SK-N-SH (cell line): Measurements from ENCODE around the gene ARFGEF2. TPM values are rescaled to one million over a fixed set of nuclear protein-coding genes. Genes with fewer than 3 reads are reported as not detected.

Experiments used
- CTCF ChIA-PET: fragments of 300-600, 350-600 bp; formaldehyde crosslinking; extraction: SDS; loops from one replicate; lab custom pipeline; 2021; lab: Yijun Ruan, JAX
- POLR2A ChIA-PET: fragments of 350-600 bp; sonication (Branson Sonifier 250); formaldehyde crosslinking; extraction: SDS; loops from one replicate; lab custom pipeline; 2020; ENCODE audit warnings: antibody characterized with exemption, inconsistent platforms; lab: Yijun Ruan, JAX
- DNase-seq: peaks from one replicate; pipeline ENCODE4 v3.0.0; 2012
- H2AFZ ChIP-seq: fragments of 200-600 bp; sonication (generic); 2 replicates; pipeline ENCODE4 v1.8.1; 2016; ENCODE audit warnings: antibody characterized with exemption, mild to moderate bottlenecking, low read depth
- H3F3A ChIP-seq: fragments of 200-600 bp; sonication (generic); replicated peaks from 2 replicates; pipeline ENCODE3; 2016; ENCODE audit warnings: antibody characterized with exemption, mild to moderate bottlenecking; ENCODE audit not compliant: insufficient read depth
- H3K27ac ChIP-seq, 2 experiments: fragments of 200-500 bp in 1 of 2; fragments of 200-600 bp in 1 of 2; sonication (Bioruptor generic) in 1 of 2; sonication (generic), shearing (Covaris generic) in 1 of 2; 2 replicates each; pipeline versions ENCODE4 v1.5.1 to v1.6.1; 2014 to 2016; ENCODE audit warnings: low read depth in 2 of 2, inconsistent platforms in 1 of 2, low read length in 1 of 2, mild to moderate bottlenecking in 1 of 2, mixed read lengths in 1 of 2
- H3K27me3 ChIP-seq: fragments of 200-600 bp; sonication (generic), shearing (Covaris generic); 2 replicates; pipeline ENCODE4 v1.6.1; 2016; ENCODE audit warnings: mixed run types; ENCODE audit not compliant: insufficient read depth
- H3K36me3 ChIP-seq, 2 experiments: fragments of 200-500 bp in 1 of 2; fragments of 200-600 bp in 1 of 2; sonication (Bioruptor generic) in 1 of 2; sonication (generic) in 1 of 2; replicated peaks in 1 of 2; 2 replicates each; pipeline versions ENCODE3 to v1.5.1; 2014 to 2016; ENCODE audit warnings: low read length in 1 of 2, mild to moderate bottlenecking in 1 of 2; ENCODE audit not compliant: insufficient read depth in 2 of 2, control insufficient read depth in 1 of 2
- H3K4me1 ChIP-seq, 2 experiments: fragments of 200-500 bp in 1 of 2; fragments of 200-600 bp in 1 of 2; sonication (Bioruptor generic) in 1 of 2; sonication (generic), shearing (Covaris generic) in 1 of 2; 2 replicates each; pipeline versions ENCODE4 v1.5.1 to v1.6.1; 2014 to 2016; ENCODE audit warnings: low read depth in 1 of 2, low read length in 1 of 2, mixed run types in 1 of 2; ENCODE audit not compliant: insufficient read depth in 2 of 2, control insufficient read depth in 1 of 2
- H3K4me2 ChIP-seq: fragments of 200-600 bp; sonication (generic), shearing (Covaris generic); 2 replicates; pipeline ENCODE4 v1.6.1; 2017; ENCODE audit warnings: mixed run types
- H3K4me3 ChIP-seq, 2 experiments: fragments of 200-500 bp in 1 of 2; fragments of 200-600 bp in 1 of 2; sonication (Bioruptor generic) in 1 of 2; sonication (generic), shearing (Covaris generic) in 1 of 2; 2 replicates each; pipeline versions ENCODE4 v1.5.1 to v1.8.1; 2014 to 2016; ENCODE audit warnings: low read depth in 2 of 2, inconsistent platforms in 1 of 2, low read length in 1 of 2, mild to moderate bottlenecking in 1 of 2, mixed read lengths in 1 of 2, moderate library complexity in 1 of 2
- H3K79me2 ChIP-seq: fragments of 200-600 bp; sonication (generic); 2 replicates; pipeline ENCODE4 v1.8.1; 2017; ENCODE audit warnings: mild to moderate bottlenecking; ENCODE audit not compliant: insufficient read depth
- H3K9ac ChIP-seq: fragments of 200-600 bp; sonication (generic); 2 replicates; pipeline ENCODE4 v1.6.1; 2017; ENCODE audit warnings: mixed run types
- H3K9me2 ChIP-seq: fragments of 200-600 bp; sonication (generic); 2 replicates; pipeline ENCODE4 v1.6.1; 2017; ENCODE audit warnings: mixed run types
- H3K9me3 ChIP-seq: fragments of 200-600 bp; sonication (generic); 2 replicates; pipeline ENCODE4 v1.6.1; 2017; ENCODE audit warnings: mixed run types, mild to moderate bottlenecking, moderate library complexity
- H4K20me1 ChIP-seq: fragments of 200-600 bp; sonication (generic); 2 replicates; pipeline ENCODE4 v1.6.1; 2017; ENCODE audit warnings: mild to moderate bottlenecking, mixed run types; ENCODE audit not compliant: insufficient read depth
- CHD2 ChIP-seq: fragments of 150-350 bp; IDR thresholded peaks from 2 replicates; pipeline ENCODE4 v1.6.1; 2018; ENCODE audit warnings: low read length; ENCODE audit not compliant: partially characterized antibody
- ELF1 ChIP-seq: IDR thresholded peaks from 2 replicates; pipeline ENCODE4 v1.4.0; 2012
- JUND ChIP-seq: IDR thresholded peaks from 2 replicates; pipeline ENCODE4 v1.4.0; 2012
- MEF2A ChIP-seq: IDR thresholded peaks from 2 replicates; pipeline ENCODE4 v1.4.0; 2012; ENCODE audit warnings: low read depth, borderline replicate concordance
- NRF1 ChIP-seq: IDR thresholded peaks from 2 replicates; pipeline ENCODE4 v1.6.1; 2012; ENCODE audit warnings: low read depth, mild to moderate bottlenecking, low read length
- POLR2AphosphoS5 ChIP-seq: IDR thresholded peaks from 2 replicates; pipeline ENCODE4 v1.6.1; 2012; ENCODE audit warnings: low read depth, low read length
- SIN3A ChIP-seq: IDR thresholded peaks from 2 replicates; pipeline ENCODE4 v1.6.1; 2012; ENCODE audit warnings: low read depth, mild to moderate bottlenecking, low read length, moderate library complexity, borderline replicate concordance
- WGBS: methylation state at CpG from one replicate; pipeline ENCODE4 v1.1.6; 2017; ENCODE audit warnings: low lambda C conversion rate; 5-methylcytosine and 5-hydroxymethylcytosine counted together
- polyA plus RNA-seq, 3 experiments: library from polyadenylated mRNA; depleted of rRNA; stranded (reverse); fragments of >200 nt; gene quantifications; 2 replicates each; pipeline ENCODE4 v1.2.3, GENCODE V29; 2012
- TF ChIP-seq, protein P1 (sequence below): IDR thresholded peaks from 2 replicates; pipeline ENCODE4 v1.6.1; 2012; ENCODE audit warnings: mild to moderate bottlenecking, low read depth, low read length, moderate library complexity
- TF ChIP-seq, protein P2 (sequence below): IDR thresholded peaks from 2 replicates; pipeline ENCODE4 v1.4.0; 2012; ENCODE audit warnings: low read depth
- TF ChIP-seq, protein P3 (sequence below): IDR thresholded peaks from 2 replicates; pipeline ENCODE4 v1.4.0; 2012; ENCODE audit warnings: low read depth, borderline replicate concordance
- TF ChIP-seq, protein P4 (sequence below): IDR thresholded peaks from 2 replicates; pipeline ENCODE4; 2012
- TF ChIP-seq, protein P5 (sequence below): fragments of 200-600 bp; sonication (generic); IDR thresholded peaks from 2 replicates; pipeline ENCODE4 v1.6.1; 2017; ENCODE audit warnings: antibody characterized with exemption, mild to moderate bottlenecking, moderate library complexity

Gene ARFGEF2
- polyA plus RNA-seq, 1 of the 3 experiments (the other 2 are of a cell fraction) = 6.1 TPM

DNA sequence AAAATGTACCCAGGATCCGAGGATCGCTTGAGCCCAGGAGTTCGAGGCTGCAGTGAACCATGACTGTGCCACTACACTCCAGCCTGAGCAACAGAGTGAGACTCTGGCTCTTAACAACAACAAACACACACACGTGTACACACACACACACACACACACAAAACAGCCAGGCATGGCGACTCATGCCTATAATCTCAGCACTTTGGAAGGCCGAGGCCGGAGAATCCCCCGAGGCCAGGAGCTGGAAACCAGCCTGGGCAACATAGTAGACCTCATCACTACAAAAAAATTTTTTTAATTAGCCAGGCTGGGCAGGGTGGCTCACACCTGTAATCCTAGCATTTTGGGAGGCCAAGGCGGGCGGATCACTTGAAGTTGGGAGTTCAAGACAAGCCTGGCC, 23.3 kb upstream of the ARFGEF2 start (continued):
- TF ChIP-seq, protein P1, sequence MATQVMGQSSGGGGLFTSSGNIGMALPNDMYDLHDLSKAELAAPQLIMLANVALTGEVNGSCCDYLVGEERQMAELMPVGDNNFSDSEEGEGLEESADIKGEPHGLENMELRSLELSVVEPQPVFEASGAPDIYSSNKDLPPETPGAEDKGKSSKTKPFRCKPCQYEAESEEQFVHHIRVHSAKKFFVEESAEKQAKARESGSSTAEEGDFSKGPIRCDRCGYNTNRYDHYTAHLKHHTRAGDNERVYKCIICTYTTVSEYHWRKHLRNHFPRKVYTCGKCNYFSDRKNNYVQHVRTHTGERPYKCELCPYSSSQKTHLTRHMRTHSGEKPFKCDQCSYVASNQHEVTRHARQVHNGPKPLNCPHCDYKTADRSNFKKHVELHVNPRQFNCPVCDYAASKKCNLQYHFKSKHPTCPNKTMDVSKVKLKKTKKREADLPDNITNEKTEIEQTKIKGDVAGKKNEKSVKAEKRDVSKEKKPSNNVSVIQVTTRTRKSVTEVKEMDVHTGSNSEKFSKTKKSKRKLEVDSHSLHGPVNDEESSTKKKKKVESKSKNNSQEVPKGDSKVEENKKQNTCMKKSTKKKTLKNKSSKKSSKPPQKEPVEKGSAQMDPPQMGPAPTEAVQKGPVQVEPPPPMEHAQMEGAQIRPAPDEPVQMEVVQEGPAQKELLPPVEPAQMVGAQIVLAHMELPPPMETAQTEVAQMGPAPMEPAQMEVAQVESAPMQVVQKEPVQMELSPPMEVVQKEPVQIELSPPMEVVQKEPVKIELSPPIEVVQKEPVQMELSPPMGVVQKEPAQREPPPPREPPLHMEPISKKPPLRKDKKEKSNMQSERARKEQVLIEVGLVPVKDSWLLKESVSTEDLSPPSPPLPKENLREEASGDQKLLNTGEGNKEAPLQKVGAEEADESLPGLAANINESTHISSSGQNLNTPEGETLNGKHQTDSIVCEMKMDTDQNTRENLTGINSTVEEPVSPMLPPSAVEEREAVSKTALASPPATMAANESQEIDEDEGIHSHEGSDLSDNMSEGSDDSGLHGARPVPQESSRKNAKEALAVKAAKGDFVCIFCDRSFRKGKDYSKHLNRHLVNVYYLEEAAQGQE = no peak
- TF ChIP-seq SIN3A (no peak), NRF1 (no peak), JUND (no peak)
- TF ChIP-seq, protein P2, sequence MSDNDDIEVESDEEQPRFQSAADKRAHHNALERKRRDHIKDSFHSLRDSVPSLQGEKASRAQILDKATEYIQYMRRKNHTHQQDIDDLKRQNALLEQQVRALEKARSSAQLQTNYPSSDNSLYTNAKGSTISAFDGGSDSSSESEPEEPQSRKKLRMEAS = no peak

DNA sequence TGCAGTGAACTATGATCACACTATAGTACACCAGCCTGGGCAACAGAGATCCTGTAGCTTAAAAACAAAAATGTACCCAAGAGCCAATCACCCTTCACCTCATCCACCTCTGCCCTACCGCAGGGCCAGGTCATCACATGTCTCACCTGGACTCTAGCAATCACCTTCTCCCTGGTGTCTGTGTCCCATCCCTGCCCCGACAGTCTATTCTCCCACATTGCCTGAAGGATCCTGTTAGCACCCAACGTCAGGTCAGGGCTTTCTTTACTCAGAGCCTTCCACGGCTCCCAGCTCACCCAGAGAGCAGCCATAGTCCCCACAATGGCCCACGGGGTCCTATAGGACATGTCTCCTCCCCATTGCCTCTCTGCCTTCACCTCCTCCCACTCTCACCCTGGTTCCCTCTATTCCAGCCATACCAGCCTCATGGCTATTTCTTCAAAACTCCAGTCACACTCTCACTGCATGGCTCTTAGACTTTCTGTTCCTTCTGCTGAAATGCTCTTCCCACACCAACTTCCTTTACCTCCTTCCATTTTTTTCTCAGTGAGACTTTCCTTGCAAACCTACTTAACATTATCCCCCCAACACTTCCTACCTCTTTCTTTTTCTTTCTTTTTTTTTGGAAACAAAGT, 22.5 kb upstream of the ARFGEF2 start:
- no peaks in the 10 kb centered on the region for H3K9me3 ChIP-seq
- CTCF ChIA-PET = interaction anchor here (1.0 to 6.6 kb wide), 2 partner anchors 242 to 263 kb away, joined by 3 to 68 read pairs; no protein-coding TSS in a partner anchor

More for the DNA sequence above, 22.5 kb upstream of the ARFGEF2 start:
- Histone ChIP-seq H3K79me2 (no peaks in the 10 kb centered on the region), H4K20me1 (no peaks in the 10 kb centered on the region), H3K4me2 (no peak overlapping the region), H3K4me3 (no peak overlapping the region), H2AFZ (no peak overlapping the region), H3F3A (peaks cover 9% of the 10 kb centered on the region), H3K9ac (no peak overlapping the region), H3K27me3 (no peaks in the 10 kb centered on the region), H3K27ac (no peak overlapping the region), H3K9me2 (no peaks in the 10 kb centered on the region), H3K4me1 (peaks cover 0 to 12% of the 10 kb centered on the region in 2 experiments; a peak in 1 of 4 replicates), H3K36me3 (no peaks in the 10 kb centered on the region)
- no peak for DNase-seq
- TF ChIP-seq, protein P3, sequence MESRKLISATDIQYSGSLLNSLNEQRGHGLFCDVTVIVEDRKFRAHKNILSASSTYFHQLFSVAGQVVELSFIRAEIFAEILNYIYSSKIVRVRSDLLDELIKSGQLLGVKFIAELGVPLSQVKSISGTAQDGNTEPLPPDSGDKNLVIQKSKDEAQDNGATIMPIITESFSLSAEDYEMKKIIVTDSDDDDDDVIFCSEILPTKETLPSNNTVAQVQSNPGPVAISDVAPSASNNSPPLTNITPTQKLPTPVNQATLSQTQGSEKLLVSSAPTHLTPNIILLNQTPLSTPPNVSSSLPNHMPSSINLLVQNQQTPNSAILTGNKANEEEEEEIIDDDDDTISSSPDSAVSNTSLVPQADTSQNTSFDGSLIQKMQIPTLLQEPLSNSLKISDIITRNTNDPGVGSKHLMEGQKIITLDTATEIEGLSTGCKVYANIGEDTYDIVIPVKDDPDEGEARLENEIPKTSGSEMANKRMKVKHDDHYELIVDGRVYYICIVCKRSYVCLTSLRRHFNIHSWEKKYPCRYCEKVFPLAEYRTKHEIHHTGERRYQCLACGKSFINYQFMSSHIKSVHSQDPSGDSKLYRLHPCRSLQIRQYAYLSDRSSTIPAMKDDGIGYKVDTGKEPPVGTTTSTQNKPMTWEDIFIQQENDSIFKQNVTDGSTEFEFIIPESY = no peak
- TF ChIP-seq POLR2AphosphoS5 = no peak
- TF ChIP-seq, protein P4, sequence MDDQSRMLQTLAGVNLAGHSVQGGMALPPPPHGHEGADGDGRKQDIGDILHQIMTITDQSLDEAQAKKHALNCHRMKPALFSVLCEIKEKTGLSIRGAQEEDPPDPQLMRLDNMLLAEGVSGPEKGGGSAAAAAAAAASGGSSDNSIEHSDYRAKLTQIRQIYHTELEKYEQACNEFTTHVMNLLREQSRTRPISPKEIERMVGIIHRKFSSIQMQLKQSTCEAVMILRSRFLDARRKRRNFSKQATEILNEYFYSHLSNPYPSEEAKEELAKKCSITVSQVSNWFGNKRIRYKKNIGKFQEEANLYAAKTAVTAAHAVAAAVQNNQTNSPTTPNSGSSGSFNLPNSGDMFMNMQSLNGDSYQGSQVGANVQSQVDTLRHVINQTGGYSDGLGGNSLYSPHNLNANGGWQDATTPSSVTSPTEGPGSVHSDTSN = no peak
- TF ChIP-seq MEF2A = no peak
- no peak for TF ChIP-seq ELF1
- no peak for TF ChIP-seq CHD2
- TF ChIP-seq, protein P5, sequence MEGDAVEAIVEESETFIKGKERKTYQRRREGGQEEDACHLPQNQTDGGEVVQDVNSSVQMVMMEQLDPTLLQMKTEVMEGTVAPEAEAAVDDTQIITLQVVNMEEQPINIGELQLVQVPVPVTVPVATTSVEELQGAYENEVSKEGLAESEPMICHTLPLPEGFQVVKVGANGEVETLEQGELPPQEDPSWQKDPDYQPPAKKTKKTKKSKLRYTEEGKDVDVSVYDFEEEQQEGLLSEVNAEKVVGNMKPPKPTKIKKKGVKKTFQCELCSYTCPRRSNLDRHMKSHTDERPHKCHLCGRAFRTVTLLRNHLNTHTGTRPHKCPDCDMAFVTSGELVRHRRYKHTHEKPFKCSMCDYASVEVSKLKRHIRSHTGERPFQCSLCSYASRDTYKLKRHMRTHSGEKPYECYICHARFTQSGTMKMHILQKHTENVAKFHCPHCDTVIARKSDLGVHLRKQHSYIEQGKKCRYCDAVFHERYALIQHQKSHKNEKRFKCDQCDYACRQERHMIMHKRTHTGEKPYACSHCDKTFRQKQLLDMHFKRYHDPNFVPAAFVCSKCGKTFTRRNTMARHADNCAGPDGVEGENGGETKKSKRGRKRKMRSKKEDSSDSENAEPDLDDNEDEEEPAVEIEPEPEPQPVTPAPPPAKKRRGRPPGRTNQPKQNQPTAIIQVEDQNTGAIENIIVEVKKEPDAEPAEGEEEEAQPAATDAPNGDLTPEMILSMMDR = no peak
- no peak for TF ChIP-seq NRF1
- POLR2A ChIA-PET = no interaction called here
- 72% methylated on average over 5 of the region's 5 CpGs for WGBS
